Transverse colon (tissue), 3 donors: ENCODE data around the gene PRDM12.

ENCODE experiments used
- EP300 ChIP-seq: sonication (generic); formaldehyde crosslinking; IDR thresholded peaks from one replicate; pipeline ENCODE4 v1.6.1; 2017; ENCODE audit warnings: antibody characterized with exemption, low read depth
- TF ChIP-seq, protein P1 (sequence below), 5 experiments: fragments of 200-600 bp in 3 of 5; fragments of 450-650 bp in 2 of 5; sonication (generic) in 3 of 5; IDR thresholded peaks; 1 replicate in 2 of 5; 2 replicates in 3 of 5; pipeline ENCODE4 v1.5.1; 2016 to 2017; ENCODE audit warnings: antibody characterized with exemption in 5 of 5, inconsistent platforms in 3 of 5, mild to moderate bottlenecking in 2 of 5, moderate library complexity in 1 of 5

DNA sequence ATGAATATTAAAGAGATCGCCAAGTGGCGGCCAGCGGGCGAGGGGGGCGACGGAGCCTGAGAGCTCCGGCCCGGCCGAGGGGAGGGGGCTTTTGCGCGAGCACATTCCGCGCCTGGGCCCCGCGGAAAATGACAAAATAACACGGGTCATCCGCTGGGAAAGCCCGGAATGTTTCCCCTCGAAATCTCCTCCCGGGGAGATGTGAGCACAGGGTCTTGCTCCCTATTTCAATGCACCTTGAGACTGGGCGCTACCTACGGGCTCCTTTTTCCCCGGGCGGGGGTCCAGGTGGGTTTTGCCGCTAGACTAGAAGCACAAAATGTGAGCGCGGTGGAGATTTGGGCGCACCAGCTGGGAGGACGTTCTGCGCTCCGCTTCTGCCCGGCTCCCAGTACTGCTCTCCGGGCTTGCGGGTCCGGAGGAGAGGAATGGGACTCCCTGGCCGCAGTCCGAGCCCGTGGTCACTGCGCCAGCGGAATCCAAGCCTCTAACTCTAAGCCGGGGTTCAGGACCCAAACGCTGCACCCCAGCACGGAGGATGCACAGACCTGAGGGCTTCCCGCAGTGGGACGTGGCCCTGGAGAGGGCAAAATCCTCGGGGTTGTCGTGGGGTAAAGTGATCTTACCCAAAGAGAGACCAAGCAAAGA, 2.8 kb upstream of the PRDM12 start:
- TF ChIP-seq, protein P1, sequence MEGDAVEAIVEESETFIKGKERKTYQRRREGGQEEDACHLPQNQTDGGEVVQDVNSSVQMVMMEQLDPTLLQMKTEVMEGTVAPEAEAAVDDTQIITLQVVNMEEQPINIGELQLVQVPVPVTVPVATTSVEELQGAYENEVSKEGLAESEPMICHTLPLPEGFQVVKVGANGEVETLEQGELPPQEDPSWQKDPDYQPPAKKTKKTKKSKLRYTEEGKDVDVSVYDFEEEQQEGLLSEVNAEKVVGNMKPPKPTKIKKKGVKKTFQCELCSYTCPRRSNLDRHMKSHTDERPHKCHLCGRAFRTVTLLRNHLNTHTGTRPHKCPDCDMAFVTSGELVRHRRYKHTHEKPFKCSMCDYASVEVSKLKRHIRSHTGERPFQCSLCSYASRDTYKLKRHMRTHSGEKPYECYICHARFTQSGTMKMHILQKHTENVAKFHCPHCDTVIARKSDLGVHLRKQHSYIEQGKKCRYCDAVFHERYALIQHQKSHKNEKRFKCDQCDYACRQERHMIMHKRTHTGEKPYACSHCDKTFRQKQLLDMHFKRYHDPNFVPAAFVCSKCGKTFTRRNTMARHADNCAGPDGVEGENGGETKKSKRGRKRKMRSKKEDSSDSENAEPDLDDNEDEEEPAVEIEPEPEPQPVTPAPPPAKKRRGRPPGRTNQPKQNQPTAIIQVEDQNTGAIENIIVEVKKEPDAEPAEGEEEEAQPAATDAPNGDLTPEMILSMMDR (IDR thresholded peaks at IDR 0.05), result no peak
- TF ChIP-seq EP300, result no peak
